ENCODE measurements around the gene PKHD1. TPM values are rescaled to one million over a fixed set of nuclear protein-coding genes. Genes with fewer than 3 reads are reported as not detected.
A peak's percentile ranks its signal among the peaks of the same experiment; 100 is the strongest.

The PKHD1 gene
- total RNA-seq, 2 donors from 2014 or later, result 0.20 TPM

DNA sequence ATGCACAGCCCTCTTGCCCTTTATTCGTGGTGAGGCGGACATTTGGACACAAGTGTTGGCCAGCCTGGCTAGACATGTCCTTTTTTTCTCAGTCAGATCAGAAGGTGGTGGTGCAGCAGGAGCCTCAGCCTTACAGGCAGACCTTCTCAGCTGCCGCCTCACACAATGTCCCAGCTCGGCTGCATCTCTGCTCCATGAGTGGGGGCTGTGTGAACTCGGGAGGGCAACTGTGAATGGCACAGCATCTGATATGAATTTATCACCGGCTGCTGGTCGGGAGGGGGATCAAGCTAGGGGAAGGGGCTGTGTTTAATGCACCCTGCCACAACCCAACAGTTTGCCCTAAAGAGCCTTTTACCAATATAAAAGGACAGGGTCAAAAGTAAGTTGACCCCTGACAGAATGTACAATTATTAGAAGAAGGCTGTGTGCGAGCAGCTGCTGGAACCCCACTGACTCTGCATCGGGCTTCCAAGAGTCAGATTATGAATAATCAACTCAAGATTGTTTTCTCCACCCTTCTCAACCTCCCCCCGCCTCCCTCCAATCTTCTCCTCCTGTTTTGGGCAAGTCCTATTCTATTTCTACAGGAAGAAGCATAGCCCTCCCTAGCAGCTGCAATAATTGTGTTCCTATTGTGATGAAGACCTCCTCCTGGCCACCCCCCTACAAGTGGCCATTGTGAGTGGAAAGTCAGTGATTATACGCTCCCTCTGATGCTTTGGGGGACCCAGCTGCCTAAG is 245.2 kb downstream of the PKHD1 start:
- no peak for DNase-seq
- no peaks in the 10 kb centered on the region for H3K27me3 ChIP-seq (ENCODE audit: control insufficient read depth, insufficient read depth, low read length, poor library complexity, severe bottlenecking)
- H3K4me1 Mint-ChIP-seq, result peaks cover 32% of the 10 kb centered on the region
- H3K27ac Mint-ChIP-seq, result no peak overlapping the region
- no peaks in the 10 kb centered on the region for H3K36me3 Mint-ChIP-seq (ENCODE audit: low read depth)
- H3K27ac ChIP-seq (ENCODE audit: low read depth, low read length), result peak overlapping the region; percentile 98
- no peaks in the 10 kb centered on the region for H3K36me3 ChIP-seq (ENCODE audit: control insufficient read depth, insufficient read depth, low read length)
- H3K9ac ChIP-seq (ENCODE audit: extremely low read depth, low read length, poor library complexity, severe bottlenecking), result no peak overlapping the region
- H3K4me3 ChIP-seq (ENCODE audit: low read length), result no peak overlapping the region
- peaks cover 1% of the 10 kb centered on the region for H3K9me3 Mint-ChIP-seq
- WGBS, 2 experiments (ENCODE audit: insufficient coverage in 1 of 2, insufficient read length in 1 of 2), result 46 to 79% methylated on average over 3 to 11 of the region's 11 CpGs
- H3K4me3 Mint-ChIP-seq, result no peak overlapping the region
- H3K4me1 ChIP-seq (ENCODE audit: control insufficient read depth, insufficient read depth, low read length), result peaks cover 7% of the 10 kb centered on the region
- TF ChIP-seq, protein P1, sequence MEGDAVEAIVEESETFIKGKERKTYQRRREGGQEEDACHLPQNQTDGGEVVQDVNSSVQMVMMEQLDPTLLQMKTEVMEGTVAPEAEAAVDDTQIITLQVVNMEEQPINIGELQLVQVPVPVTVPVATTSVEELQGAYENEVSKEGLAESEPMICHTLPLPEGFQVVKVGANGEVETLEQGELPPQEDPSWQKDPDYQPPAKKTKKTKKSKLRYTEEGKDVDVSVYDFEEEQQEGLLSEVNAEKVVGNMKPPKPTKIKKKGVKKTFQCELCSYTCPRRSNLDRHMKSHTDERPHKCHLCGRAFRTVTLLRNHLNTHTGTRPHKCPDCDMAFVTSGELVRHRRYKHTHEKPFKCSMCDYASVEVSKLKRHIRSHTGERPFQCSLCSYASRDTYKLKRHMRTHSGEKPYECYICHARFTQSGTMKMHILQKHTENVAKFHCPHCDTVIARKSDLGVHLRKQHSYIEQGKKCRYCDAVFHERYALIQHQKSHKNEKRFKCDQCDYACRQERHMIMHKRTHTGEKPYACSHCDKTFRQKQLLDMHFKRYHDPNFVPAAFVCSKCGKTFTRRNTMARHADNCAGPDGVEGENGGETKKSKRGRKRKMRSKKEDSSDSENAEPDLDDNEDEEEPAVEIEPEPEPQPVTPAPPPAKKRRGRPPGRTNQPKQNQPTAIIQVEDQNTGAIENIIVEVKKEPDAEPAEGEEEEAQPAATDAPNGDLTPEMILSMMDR (conservative IDR thresholded peaks at IDR 0.05), result no peak
- no peaks in the 10 kb centered on the region for H3K27me3 Mint-ChIP-seq (ENCODE audit: insufficient read depth)
- H3K9me3 ChIP-seq (ENCODE audit: control insufficient read depth, low read length), result no peaks in the 10 kb centered on the region

GRCh38 chr6:51841626-51842025 is 245.8 kb downstream of the PKHD1 start:
- H3K4me3 Mint-ChIP-seq, result no peak overlapping the region
- peak; percentile 53 for DNase-seq
- H3K36me3 ChIP-seq (ENCODE audit: control insufficient read depth, insufficient read depth, low read length), result no peaks in the 10 kb centered on the region
- H3K9me3 Mint-ChIP-seq, result no peaks in the 10 kb centered on the region
- TF ChIP-seq, protein P1 (conservative IDR thresholded peaks at IDR 0.05), result no peak
- no peak overlapping the region for H3K4me3 ChIP-seq (ENCODE audit: low read length)
- H3K9ac ChIP-seq (ENCODE audit: extremely low read depth, low read length, poor library complexity, severe bottlenecking), result no peak overlapping the region
- no peaks in the 10 kb centered on the region for H3K36me3 Mint-ChIP-seq (ENCODE audit: low read depth)
- H3K27me3 Mint-ChIP-seq (ENCODE audit: insufficient read depth), result no peaks in the 10 kb centered on the region
- peak overlapping the region; percentile 98 for H3K27ac ChIP-seq (ENCODE audit: low read depth, low read length)
- 60 to 84% methylated on average over 1 to 2 of the region's 2 CpGs for WGBS, 2 experiments (ENCODE audit: insufficient coverage in 1 of 2, insufficient read length in 1 of 2)
- H3K27ac Mint-ChIP-seq, result no peak overlapping the region
- no peaks in the 10 kb centered on the region for H3K27me3 ChIP-seq (ENCODE audit: control insufficient read depth, insufficient read depth, low read length, poor library complexity, severe bottlenecking)
- peaks cover 30% of the 10 kb centered on the region for H3K4me1 Mint-ChIP-seq
- no peaks in the 10 kb centered on the region for H3K9me3 ChIP-seq (ENCODE audit: control insufficient read depth, low read length)
- peaks cover 7% of the 10 kb centered on the region for H3K4me1 ChIP-seq (ENCODE audit: control insufficient read depth, insufficient read depth, low read length)

DNA sequence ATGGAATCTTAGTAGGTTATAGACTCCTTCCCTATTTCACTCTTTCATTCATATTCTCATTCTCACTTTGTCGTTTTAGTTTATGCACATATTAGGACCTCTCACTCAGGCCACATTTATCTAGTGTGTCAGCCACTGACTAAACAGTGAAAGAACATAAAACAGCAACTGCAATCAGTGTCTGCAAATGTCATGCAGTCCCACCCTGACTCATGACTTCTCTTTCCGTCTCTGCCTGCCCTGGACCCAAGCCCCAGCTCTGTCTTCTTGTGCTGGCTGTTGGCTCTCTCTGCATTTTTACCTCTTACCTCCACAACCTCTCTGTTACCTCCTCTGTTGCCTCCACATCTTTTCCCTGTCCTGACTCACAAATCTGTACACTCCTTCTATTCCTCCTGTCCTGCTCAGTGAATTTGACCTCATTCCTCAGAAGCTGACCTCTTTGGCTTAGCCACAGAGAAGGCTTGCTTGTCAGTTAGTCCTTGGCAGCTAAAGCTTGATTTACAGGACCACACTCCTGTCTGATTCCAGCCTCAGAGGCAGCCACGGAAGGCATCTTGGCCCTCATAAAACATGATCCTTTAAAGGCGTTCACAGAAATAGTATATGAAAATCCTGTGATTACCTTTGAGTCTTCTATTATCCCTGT is 247.6 kb downstream of the PKHD1 start:
- H3K27me3 Mint-ChIP-seq (ENCODE audit: insufficient read depth), result no peaks in the 10 kb centered on the region
- DNase-seq, result no peak
- Histone ChIP-seq H3K9me3 (ENCODE audit: control insufficient read depth, low read length) (no peaks in the 10 kb centered on the region), H3K4me3 (ENCODE audit: low read length) (no peak overlapping the region), H3K27me3 (ENCODE audit: control insufficient read depth, insufficient read depth, low read length, poor library complexity, severe bottlenecking) (no peaks in the 10 kb centered on the region), H3K4me1 (ENCODE audit: control insufficient read depth, insufficient read depth, low read length) (peaks cover 7% of the 10 kb centered on the region), H3K36me3 (ENCODE audit: control insufficient read depth, insufficient read depth, low read length) (no peaks in the 10 kb centered on the region), H3K9ac (ENCODE audit: extremely low read depth, low read length, poor library complexity, severe bottlenecking) (no peak overlapping the region), H3K27ac (ENCODE audit: low read depth, low read length) (no peak overlapping the region)
- H3K36me3 Mint-ChIP-seq (ENCODE audit: low read depth), result no peaks in the 10 kb centered on the region
- no peak overlapping the region for H3K27ac Mint-ChIP-seq
- peaks cover 23% of the 10 kb centered on the region for H3K4me1 Mint-ChIP-seq
- no peak overlapping the region for H3K4me3 Mint-ChIP-seq
- no peaks in the 10 kb centered on the region for H3K9me3 Mint-ChIP-seq
- WGBS, 2 experiments (ENCODE audit: insufficient coverage in 1 of 2, insufficient read length in 1 of 2), result 82 to 88% methylated on average over 3 to 4 of the region's 4 CpGs
- TF ChIP-seq, protein P1 (conservative IDR thresholded peaks at IDR 0.05), result no peak
